ENCODE measurements around the gene TRIM2. TPM values are rescaled to one million over a fixed set of nuclear protein-coding genes. Genes with fewer than 3 reads are reported as not detected.

The TRIM2 gene
- total RNA-seq, 1 donor from 2014 or later: 50.1 TPM

DNA sequence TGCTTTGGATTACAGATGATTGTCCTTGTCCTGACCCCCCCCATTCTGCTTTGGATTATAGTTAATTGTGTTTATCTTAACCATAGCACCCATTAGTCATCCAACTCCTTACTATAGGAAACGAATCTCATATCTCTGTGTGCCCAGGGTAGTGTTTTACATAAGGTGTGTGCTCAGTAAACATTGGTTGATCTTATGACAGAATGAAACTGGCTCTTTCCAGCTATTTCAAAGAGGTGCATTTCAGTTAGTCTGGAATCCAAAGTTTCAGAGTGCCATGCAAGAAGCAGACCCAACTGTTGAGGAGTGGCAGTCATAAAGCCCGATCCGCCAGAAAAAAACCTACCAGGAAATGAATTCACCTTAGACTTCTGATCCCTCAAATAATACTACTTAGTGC lies 14.7 kb downstream of the TRIM2 start:
- H3K9me3 Mint-ChIP-seq: no peaks in the 10 kb centered on the region
- H3K4me3 Mint-ChIP-seq: no peak overlapping the region
- TF ChIP-seq, protein P1, sequence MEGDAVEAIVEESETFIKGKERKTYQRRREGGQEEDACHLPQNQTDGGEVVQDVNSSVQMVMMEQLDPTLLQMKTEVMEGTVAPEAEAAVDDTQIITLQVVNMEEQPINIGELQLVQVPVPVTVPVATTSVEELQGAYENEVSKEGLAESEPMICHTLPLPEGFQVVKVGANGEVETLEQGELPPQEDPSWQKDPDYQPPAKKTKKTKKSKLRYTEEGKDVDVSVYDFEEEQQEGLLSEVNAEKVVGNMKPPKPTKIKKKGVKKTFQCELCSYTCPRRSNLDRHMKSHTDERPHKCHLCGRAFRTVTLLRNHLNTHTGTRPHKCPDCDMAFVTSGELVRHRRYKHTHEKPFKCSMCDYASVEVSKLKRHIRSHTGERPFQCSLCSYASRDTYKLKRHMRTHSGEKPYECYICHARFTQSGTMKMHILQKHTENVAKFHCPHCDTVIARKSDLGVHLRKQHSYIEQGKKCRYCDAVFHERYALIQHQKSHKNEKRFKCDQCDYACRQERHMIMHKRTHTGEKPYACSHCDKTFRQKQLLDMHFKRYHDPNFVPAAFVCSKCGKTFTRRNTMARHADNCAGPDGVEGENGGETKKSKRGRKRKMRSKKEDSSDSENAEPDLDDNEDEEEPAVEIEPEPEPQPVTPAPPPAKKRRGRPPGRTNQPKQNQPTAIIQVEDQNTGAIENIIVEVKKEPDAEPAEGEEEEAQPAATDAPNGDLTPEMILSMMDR (IDR thresholded peaks at IDR 0.05; ENCODE audit: unreplicated experiment): no peak
- H3K27ac Mint-ChIP-seq: no peak overlapping the region
- H3K27me3 Mint-ChIP-seq (ENCODE audit: low read depth): no peaks in the 10 kb centered on the region
- no peak for DNase-seq (ENCODE audit: low spot score in 2 of 2, unreplicated experiment in 2 of 2)
- no peaks in the 10 kb centered on the region for H3K36me3 Mint-ChIP-seq
- H3K4me1 Mint-ChIP-seq: peaks cover 26% of the 10 kb centered on the region

DNA sequence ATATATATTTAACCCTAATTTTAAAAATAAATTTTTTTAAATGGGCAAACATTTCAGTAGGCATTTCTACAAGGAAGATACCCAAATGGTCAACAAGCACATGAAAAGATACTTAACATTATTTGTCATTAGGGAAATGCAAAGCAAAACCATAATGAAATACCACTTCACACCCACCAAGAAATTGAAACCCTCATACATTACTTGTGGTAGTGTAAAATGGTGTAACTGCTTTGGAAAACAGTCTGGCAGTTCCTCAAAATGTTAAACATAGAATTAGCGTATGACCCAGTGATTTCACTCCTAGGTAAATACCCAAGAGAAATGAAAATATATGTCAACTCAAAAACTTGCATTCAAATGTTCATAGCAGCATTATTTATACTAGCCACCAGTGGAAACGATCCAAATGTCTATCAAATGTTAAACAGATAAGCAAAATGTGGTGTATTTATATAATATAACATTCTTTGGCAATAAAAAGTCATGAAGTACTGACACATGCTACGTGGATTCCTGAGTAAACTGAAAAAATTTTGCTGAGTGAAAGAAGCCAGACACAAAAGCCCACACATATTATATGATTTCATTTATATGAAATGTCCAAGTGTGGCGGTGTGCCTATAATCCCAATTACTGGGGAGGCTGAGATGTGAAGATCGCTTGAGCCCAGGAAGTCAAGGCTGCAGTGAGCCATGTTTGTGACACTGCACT lies 16.6 kb downstream of the TRIM2 start:
- Mint-ChIP-seq H3K9me3 (peaks cover 13% of the 10 kb centered on the region), H3K4me1 (peaks cover 32% of the 10 kb centered on the region), H3K36me3 (peaks cover 14% of the 10 kb centered on the region), H3K4me3 (no peak overlapping the region), H3K27me3 (ENCODE audit: low read depth) (no peaks in the 10 kb centered on the region), H3K27ac (peak overlapping the region; percentile 45)
- no peak for DNase-seq (ENCODE audit: low spot score in 2 of 2, unreplicated experiment in 2 of 2)
- TF ChIP-seq, protein P1 (IDR thresholded peaks at IDR 0.05; ENCODE audit: unreplicated experiment): no peak

DNA sequence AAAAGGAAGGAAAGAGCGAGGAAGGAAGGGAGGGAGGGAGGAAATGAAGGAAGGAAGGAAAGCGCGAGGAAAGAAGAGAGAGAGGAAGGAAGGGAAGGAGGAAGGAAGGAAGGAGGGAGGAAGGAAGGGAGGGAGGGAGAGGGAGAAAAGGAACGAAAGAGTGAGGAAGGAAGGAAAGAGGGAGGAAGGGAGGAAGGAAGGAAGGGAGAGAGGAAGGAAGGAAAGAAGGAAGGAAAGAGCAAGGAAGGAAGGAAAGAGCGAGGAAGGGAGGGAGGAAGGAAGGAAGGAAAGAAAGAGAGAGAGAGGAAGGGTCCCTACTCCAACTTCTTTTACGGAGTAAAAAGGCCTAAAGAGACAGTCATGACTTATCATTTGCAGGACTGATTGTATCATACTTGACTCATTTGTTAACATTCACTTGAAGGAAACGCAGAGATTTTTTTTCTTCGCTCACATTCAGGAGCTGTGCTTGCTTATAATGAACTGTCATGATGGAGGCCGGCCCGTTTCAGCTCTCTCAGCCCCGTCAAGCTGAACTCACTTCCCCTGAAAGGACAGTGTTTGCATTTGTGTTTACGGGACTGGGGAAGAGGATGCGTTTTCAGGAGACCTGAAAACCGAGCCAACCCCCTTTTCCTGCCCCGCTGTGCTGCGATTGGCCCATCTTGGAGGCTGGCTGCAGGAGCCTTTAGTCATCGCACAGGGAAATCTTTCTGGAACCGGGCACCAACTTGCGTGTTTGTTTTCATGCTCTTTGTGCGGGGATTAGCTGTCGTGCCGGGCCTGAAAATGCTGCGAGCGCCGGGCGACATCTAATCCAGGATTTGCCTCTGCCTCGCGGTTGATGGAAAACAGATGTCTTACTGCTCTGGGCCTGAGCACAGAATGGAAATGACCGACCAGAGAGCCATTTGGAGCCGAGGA lies 17.8 kb downstream of the TRIM2 start:
- Mint-ChIP-seq H3K4me3 (peak overlapping the region; percentile 88), H3K27ac (peak overlapping the region; percentile 98), H3K4me1 (peaks cover 32% of the 10 kb centered on the region), H3K36me3 (peaks cover 14% of the 10 kb centered on the region), H3K9me3 (peaks cover 13% of the 10 kb centered on the region), H3K27me3 (ENCODE audit: low read depth) (no peaks in the 10 kb centered on the region)
- TF ChIP-seq, protein P1 (IDR thresholded peaks at IDR 0.05; ENCODE audit: unreplicated experiment): no peak
- DNase-seq (ENCODE audit: low spot score in 2 of 2, unreplicated experiment in 2 of 2): peak; percentile 37 to 63

DNA sequence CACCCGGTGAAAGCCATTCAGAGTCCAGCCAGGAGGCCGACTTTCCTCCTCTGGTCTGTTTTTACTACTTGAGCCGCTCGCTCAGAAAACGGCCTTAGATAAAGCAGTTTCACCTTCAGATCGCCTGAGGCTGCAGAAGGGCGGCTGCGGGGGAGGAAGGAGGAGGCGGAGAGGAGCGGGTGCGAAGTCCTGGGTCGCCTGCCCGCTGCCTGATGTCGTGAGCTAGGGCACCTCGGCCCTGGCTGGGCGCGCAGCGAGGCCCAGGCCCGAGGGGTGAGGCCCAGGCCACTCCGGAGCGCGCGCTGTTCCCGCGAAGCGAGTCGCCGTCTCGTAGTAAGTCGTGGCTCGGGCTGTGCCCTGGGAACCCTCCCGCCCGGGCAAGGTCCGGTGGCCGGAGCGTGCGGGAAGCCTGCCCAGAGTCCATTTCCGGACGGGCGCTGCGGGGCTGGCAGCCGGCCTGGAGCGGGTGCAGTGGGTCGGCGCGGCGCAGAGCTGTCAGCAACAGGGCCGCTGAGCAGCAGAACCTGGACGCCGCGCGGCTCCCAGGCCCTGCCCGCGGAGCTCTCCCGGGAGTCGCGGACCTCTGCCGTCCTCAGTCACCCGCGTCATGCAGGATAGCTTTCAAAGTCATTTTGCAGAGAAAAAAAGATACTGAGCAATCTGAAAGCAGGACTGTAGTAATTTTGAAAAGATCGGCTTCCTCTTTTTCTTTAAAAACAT lies 18.6 kb downstream of the TRIM2 start:
- no peaks in the 10 kb centered on the region for H3K27me3 Mint-ChIP-seq (ENCODE audit: low read depth)
- peak overlapping the region; percentile 98 for H3K27ac Mint-ChIP-seq
- peak; percentile 40 to 71 for DNase-seq (ENCODE audit: low spot score in 2 of 2, unreplicated experiment in 2 of 2)
- peak overlapping the region; percentile 88 for H3K4me3 Mint-ChIP-seq
- H3K9me3 Mint-ChIP-seq: peaks cover 13% of the 10 kb centered on the region
- peaks cover 14% of the 10 kb centered on the region for H3K36me3 Mint-ChIP-seq
- TF ChIP-seq, protein P1 (IDR thresholded peaks at IDR 0.05; ENCODE audit: unreplicated experiment): no peak
- peaks cover 37% of the 10 kb centered on the region for H3K4me1 Mint-ChIP-seq

DNA sequence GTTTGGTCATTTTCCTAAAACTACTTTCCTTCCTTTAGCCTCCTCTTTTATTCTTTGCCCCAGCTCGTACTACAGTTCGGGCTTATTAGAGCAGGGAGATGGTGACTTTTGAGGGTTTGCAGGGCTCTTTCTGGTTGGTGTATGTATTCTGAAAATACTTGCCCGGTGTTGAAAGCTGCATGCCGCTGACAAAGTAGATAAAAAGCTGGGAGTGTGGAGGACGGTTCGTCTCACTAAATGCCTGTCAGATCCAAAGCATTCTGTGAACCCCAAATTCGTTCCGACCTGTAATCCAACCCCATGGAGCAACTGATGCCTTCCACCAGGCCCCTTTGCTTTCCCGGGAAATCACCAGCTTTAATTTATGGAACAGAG lies 19.2 kb downstream of the TRIM2 start:
- H3K36me3 Mint-ChIP-seq: peaks cover 14% of the 10 kb centered on the region
- peak overlapping the region; percentile 88 for H3K4me3 Mint-ChIP-seq
- no peak for DNase-seq (ENCODE audit: low spot score in 2 of 2, unreplicated experiment in 2 of 2)
- H3K27me3 Mint-ChIP-seq (ENCODE audit: low read depth): no peaks in the 10 kb centered on the region
- H3K9me3 Mint-ChIP-seq: peaks cover 13% of the 10 kb centered on the region
- peaks cover 41% of the 10 kb centered on the region for H3K4me1 Mint-ChIP-seq
- peak overlapping the region; percentile 91 for H3K27ac Mint-ChIP-seq
- TF ChIP-seq, protein P1 (IDR thresholded peaks at IDR 0.05; ENCODE audit: unreplicated experiment): no peak

All from mesothelial cell of epicardium (in vitro differentiated cells).